NCI-H128 (cell line): ENCODE data around the gene TMEM236.
"Not testable (repeated sequence)": the region's sequence is repeated elsewhere in the genome, so short reads cannot be mapped to it uniquely, and the experiment has no call there.

Source experiments
- DNase-seq: peaks from one replicate; lab custom pipeline; 2025; ENCODE audit not compliant: unreplicated experiment; lab: John Stamatoyannopoulos, UW

The TMEM236 gene

DNA sequence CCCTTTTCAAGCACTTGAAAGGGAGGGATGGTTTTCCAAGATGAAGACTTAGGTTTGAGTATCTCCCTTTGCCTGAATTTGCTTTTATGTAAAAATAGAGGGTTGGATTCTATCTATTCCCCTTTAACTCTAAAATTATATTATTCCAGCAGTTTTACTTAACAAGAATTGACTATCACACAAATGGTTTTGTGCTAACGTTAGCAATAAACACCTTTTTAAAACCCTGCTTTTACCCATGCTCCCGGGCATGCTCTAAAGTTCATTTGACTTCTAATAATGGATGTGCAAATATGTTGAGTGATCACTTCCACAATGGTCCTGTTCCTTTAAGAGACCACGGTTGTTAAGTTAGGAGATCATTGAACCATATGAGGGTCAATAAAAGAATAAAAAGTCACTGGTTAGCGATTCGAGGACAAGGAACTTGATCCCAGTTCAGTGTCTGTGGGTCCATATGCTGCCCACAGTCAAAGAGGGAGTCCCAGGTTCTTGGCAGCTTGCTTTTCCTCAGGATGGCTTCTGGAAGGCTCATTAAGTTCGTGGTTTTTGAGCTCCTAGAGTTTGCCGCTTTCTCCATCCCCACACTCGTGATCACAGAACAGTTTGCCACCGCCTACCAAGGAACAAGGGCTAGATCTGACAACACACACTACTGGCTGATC lies at the start of gene TMEM236:
TMEM236 (plus strand) TSS at position 421 of the 665 bp plus-strand sequence; CDS start at position 516, 95 bp downstream.
- no peak for DNase-seq

DNA sequence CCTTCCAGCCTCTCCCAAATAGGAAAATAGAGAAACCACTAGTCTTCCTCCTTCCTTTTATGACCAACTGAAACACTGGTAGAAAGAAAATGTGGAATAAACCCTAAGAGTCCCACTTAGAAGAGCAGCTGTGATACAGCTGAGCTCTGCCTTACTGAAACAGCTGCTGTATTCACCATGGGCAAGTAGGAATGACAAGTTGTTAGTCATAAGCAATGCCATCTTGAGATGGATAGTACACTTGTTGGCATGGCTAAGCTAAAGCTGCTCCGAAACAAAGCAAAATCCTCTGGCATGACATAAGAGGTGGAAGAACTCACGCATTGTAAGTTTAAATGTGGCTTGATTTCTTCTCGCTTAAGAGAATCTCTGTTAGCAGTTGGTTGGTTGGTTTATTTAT lies 48.3 kb upstream of the TMEM236 start:
- DNase-seq = no peak

DNA sequence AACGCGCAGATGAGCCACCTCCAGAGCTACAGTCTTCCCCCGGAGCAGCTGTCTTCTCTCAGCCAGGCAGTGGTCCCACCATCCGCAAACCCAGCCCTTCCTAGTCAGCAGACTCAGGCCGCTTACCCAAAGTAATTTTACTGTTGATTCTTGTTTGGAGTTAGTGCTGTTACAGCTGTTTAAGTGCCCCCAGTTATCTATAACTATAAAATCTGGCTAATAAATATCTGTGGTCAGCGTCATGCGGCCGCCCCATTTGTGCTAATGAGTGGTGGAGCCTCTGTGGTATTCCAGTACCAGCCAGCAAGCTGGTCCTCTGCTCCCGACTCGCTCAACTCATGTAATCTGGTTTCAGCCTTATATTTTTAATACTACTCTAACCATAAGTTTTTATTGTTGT lies 43.2 kb upstream of the TMEM236 start:
- no peak for DNase-seq

- no peak for DNase-seq
Measured at GRCh38 chr10:17709492-17709891, 42.5 kb upstream of the TMEM236 start.

- no peak for DNase-seq
Measured at GRCh38 chr10:17710181-17710580, 41.8 kb upstream of the TMEM236 start.

DNA sequence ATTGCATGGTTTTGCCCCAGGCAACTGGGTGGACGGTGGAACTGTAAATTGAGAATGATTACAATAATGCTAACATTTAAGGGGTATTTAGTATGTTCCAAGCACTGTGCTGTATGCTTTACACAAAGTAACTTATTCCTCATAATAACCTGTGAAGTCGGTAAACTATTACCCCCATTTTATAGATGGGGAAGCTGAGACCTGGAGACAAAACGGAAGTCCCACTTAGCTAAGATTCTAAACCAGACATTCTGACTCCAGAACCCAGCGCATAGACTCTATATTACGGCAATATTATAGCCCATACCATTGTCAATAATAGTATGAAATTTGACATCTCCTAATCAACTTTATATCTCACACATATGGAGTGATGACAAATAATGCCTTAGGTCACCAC lies 39.9 kb upstream of the TMEM236 start:
- DNase-seq = no peak

GRCh38 chr10:17712717-17713471 lies 39.1 kb upstream of the TMEM236 start:
- DNase-seq = no peak

GRCh38 chr10:17713758-17714157 lies 38.2 kb upstream of the TMEM236 start:
- no peak for DNase-seq

- no peak for DNase-seq
Measured at GRCh38 chr10:17716161-17716560, 35.8 kb upstream of the TMEM236 start.

DNA sequence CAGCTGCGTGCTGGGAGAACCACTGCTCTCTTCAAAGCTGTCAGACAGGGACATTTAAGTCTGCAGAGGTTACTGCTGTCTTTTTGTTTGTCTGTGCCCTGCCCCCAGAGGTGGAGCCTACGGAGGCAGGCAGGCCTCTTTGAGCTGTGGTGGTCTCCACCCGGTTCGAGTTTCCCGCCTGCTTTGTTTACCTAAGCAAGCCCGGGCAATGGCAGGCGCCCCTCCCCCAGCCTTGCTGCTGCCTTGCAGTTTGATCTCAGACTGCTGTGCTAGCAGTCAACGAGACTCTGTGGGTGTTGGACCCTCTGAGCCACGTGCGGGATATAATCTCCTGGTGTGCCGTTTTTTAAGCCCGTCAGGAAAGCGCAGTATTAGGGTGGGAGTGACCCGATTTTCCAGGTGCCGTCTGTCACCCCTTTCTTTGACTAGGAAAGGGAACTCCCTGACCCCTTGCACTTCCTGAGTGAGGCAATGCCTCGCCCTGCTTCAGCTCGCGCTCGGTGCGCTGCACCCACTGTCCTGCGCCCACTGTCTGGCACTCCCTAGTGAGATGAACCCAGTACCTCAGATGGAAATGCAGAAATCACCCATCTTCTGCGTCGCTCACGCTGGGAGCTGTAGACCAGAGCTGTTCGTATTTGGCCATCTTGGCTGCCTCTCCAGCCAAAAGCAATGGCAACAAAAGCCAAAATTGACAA lies 29.5 kb upstream of the TMEM236 start:
- DNase-seq = not testable (repeated sequence)

GRCh38 chr10:17725703-17726102 lies 26.3 kb upstream of the TMEM236 start:
- no peak for DNase-seq

- no peak for DNase-seq
Measured at GRCh38 chr10:17729630-17730029, 22.4 kb upstream of the TMEM236 start.

DNA sequence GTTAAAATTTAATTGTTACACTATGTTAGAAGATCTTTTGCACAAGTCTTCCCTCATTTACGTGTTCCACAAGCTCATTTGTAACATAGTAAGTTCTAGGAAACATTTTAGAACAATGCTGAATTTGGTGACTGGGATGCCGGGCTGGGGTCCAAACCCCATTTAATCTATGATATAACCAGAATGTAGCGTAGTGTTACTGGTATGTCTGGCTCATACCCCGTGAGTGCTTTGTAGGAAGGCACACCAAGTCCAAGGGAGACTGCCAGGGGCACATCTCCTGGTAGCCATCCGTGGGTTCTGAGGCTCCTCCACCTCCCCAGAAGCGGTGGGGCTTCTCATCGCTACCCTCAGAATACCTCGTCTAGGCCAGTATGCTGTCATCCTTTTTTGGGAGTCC lies 21.3 kb upstream of the TMEM236 start:
- DNase-seq = no peak

- no peak for DNase-seq
Measured at GRCh38 chr10:17731331-17732020, 20.5 kb upstream of the TMEM236 start.

GRCh38 chr10:17733620-17734019 lies 18.4 kb upstream of the TMEM236 start:
- DNase-seq = no peak

DNA sequence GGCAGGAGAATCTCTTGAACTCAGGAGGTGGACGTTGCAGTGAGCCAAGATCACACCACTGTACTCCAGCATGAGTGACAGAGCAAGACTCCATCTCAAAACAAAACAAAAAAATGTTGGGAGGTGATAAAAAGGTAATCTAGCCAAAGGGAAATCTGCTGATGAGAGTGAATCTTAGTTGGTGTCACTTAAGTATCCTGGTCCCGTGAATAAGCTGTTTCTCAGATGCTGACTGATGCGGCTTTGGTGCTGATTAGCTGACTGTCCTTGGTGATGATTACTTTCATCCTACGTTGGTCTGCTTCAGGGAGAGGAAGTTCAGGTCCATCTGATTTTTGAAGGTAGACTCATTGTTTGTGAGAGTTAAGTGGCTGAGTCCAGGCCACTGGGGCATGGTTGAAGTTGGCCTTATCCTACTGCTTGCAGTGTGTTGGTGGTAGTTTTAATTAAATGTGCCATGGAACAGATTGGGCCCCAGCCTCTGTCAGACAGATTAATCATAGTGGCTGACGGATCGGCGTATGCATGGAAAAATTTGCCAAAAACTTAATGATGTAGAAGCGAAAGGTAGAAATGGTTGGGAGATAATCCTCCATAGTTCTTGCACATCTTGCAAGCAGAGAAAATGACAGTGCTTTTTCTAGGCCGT lies 17.4 kb upstream of the TMEM236 start:
- no peak for DNase-seq

- DNase-seq = no peak
Measured at GRCh38 chr10:17735166-17735941, 16.6 kb upstream of the TMEM236 start.

DNA sequence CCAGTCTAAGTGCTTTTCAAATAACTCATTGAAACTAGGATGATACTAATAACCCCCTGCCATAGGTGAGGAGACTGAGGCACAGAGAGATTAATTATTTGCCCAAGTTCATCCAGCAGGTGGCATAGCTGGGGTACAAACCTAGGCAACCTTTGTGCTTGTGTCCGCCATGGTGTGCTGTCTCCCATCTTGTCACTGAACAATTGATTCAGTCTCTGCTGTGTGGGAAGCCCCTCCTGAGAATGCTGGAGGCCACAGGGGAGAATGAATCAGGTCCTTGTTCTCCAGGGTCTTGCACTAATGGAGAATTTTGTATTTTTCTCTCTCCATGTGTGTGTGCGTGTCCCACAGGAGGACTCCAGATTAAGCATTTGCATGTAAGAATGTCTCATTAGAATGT lies 15.8 kb upstream of the TMEM236 start:
- no peak for DNase-seq

DNA sequence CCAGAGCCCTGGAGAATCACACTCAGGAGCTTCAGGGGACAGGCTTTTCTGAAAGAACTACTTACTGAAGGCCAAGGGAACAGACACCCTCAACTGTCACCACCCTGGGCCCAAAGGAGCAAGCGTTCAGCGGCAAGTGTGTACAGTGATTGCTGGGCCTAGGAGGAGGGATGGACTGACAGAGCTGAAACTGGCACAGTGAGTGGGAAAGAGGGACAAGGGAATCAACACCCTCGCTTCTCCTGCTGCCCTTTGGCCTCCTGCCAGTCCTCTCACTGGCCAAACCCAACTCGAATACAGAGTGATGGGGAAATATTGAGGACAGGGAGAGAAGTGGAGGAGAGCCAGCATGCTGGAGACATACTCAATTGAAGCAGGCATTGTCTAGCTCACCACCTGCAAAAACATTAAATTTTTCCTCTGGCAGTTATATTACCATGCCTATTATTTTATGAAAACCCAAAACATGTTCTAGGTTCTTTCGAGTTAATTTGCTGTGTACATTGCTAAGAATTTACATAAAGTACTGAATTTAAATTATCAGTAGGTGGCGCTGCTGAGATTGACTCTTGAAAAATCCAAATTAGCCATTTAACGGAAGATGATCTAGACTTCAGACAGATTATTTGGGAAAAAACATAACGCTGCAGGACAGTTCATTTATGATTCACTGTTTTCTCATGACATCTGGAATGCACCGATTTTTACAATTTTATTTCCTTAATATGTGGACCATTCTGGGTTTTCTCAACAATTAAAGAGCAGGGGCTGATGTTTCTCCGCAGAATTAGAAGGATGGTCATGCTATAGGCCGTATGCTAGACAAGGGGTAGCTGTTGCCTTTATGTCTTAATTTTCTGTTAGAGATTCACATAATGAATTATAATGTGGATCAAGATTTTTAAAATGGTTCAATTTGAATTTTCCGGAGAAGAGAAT lies 14.7 kb upstream of the TMEM236 start:
- no peak for DNase-seq
